Pancreas (tissue), 10 donors: ENCODE results near the gene GPR34. TPM values are rescaled to one million over a fixed set of nuclear protein-coding genes. Genes with fewer than 3 reads are reported as not detected.

Source experiments
- ATAC-seq, 4 donors: fragments of 200-7000 bp; cut with Tn5 transposase; one replicate each; pipeline versions ENCODE4 v1.8.0 to v1.9.1; 2020; ENCODE audit warnings: mild to moderate bottlenecking in 4 of 4, moderate library complexity in 4 of 4
- DNase-seq, 6 donors: peaks; one replicate each; pipeline ENCODE4 v3.0.0-alpha.2; 2020
- FAIRE-seq: peaks from 2 replicates; lab custom pipeline; 2012; peaks lifted over from hg19 to GRCh38; lab: Jason Lieb, UNC
- H3K27ac ChIP-seq, 4 donors: fragments of 200-600 bp; sonication (generic); 1 replicate in 3 of 4; 2 replicates in 1 of 4; pipeline versions ENCODE4 v1.5.0 to v1.8.0; 2020
- H3K27me3 ChIP-seq, 4 donors: fragments of 200-600 bp; one replicate each; pipeline ENCODE4 v1.8.0; 2021
- H3K36me3 ChIP-seq, 3 donors: fragments of 200-600 bp; sonication (generic) in 1 of 3; one replicate each; pipeline versions ENCODE4 v1.5.0 to v1.8.0; 2020 to 2021
- H3K4me1 ChIP-seq, 3 donors: fragments of 200-600 bp; one replicate each; pipeline ENCODE4 v1.8.0; 2021
- H3K4me3 ChIP-seq, 4 donors: fragments of 200-600 bp; sonication (generic) in 2 of 4; one replicate each; pipeline versions ENCODE4 v1.5.0 to v1.8.0; 2020 to 2021
- H3K9me3 ChIP-seq, 4 donors: fragments of 200-600 bp; one replicate each; pipeline ENCODE4 v1.8.0; 2021
- CTCF ChIP-seq, 4 donors: fragments of 200-600 bp; sonication (generic) in 3 of 4; IDR thresholded peaks; one replicate each; pipeline versions ENCODE4 v1.5.0 to v1.8.0; 2021; ENCODE audit warnings: antibody characterized with exemption in 4 of 4
- WGBS, 2 donors: extraction: QIAGEN DNeasy Blood & Tissue Kit; methylation state at CpG; one replicate each; pipeline ENCODE4 v1.1.7; 2013; 5-methylcytosine and 5-hydroxymethylcytosine counted together
- intact Hi-C, 3 donors: fragments of 100-400 bp; cut with DNase I; formaldehyde crosslinking; loops; one replicate each; pipeline versions ENCODE4 v1.11.1 to v1.14.2; 2022
- polyA plus RNA-seq, 2 donors: library from polyadenylated mRNA; stranded (reverse); fragments of 200-250 nt; gene quantifications; one replicate each; pipeline ENCODE4 v1.2.3, GENCODE V29; 2013
- total RNA-seq, 6 donors: library from RNA; stranded (reverse); fragmentation: NEBNext Ultra II Directional in 4 of 6; extraction: Animal tissue kit (Norgen Biotek cat#: 25700) in 4 of 6; gene quantifications; one replicate each; pipeline versions ENCODE4 v1.2.1 to v1.2.4, GENCODE V29; 2021 to 2023
- donor health status: healthy with polysubstance abuse.
- donor health status: DM: no; HTN: no; CAD: no; lungs with moderate emphysema.
- donor health status: DM: no; HTN: no; CAD: no.
- donor health status: control.
- donor health status: control.
- donor health status: Bipolar disorder and iron deficiency.
- donor health status: DM: yes; HTN: yes; CAD: no.
- donor health status: DM: no; HTN: no; CAD: no.
- donor health status: DM: no; HTN: no; CAD: no.
- donor health status: DM: yes; HTN: yes; CAD: no.

GPR34 gene
- total and polyA plus RNA-seq, 8 donors = 0.46 to 16.1 (median 0.99) TPM

DNA sequence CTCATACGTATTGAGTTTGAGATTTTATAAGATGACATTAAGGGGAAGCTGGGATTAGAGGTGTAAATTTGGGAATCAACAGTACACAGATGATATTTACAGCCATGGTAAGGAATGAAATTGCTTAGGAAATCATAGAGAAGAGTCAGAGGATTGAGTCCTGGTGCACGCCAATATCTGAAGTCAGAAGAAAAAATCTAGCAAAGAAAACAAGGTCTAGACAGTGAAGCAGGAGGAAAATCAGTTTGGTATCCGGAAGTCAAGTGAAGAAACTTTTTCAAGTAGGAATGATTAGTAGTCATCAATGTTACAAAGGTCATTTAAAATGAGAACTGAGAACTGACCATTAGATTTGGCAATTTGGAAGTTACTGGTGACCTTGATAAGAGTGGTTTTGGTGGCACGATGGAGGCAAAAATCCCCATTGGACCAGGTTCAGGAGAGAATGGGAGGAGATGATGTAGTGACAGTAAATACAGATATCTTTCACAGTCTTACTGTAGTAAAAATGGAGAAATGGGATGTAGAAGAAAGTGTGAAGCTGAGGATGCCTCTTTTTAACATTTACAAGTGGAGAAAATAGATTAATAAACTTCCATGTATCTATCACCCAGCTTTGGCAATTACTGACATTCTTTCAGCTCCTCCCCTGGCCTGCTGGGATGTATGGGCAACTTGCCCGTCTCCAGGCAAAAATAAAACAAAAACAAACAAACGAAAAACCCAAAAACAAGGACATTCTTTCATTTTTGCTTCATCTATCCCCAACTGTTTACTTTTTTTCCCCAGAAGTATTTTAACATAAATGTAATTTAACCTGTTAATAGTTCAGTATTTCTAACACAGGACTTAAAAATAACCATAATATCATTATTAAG lies 11.4 kb upstream of the GPR34 start:
- FAIRE-seq (no peak), DNase-seq (no peak), ATAC-seq (no peak)
- no peak for TF ChIP-seq CTCF (IDR thresholded peaks at IDR 0.05)
- Histone ChIP-seq H3K9me3 (no peaks in the 10 kb centered on the region), H3K27me3 (peaks cover 0 to 3% (median 0%) of the 10 kb centered on the region in 4 donors), H3K4me1 (no peaks in the 10 kb centered on the region), H3K36me3 (no peaks in the 10 kb centered on the region), H3K4me3 (no peak overlapping the region), H3K27ac (no peak overlapping the region)
- intact Hi-C loops = no loop called here
- WGBS, 2 donors = 60 to 78% methylated on average over 6 of the region's 6 CpGs

GRCh38 chrX:41684138-41684537 lies 4.6 kb upstream of the GPR34 start:
- Histone ChIP-seq H3K27ac (no peak overlapping the region), H3K4me1 (peaks cover 0 to 4% (median 0%) of the 10 kb centered on the region in 3 donors), H3K27me3 (peaks cover 0 to 6% (median under 1%) of the 10 kb centered on the region in 4 donors), H3K36me3 (no peaks in the 10 kb centered on the region), H3K4me3 (no peak overlapping the region), H3K9me3 (no peaks in the 10 kb centered on the region)
- intact Hi-C loops = no loop called here
- no peak for TF ChIP-seq CTCF (IDR thresholded peaks at IDR 0.05)
- WGBS, 2 donors = 14 to 15% methylated on average over 3 of the region's 3 CpGs
- ATAC-seq = peak; percentile 83 to 97 (median 92)
- FAIRE-seq = no peak
- DNase-seq = peak in 3 of 6 donors; percentile 25 to 48 (median 43)

DNA sequence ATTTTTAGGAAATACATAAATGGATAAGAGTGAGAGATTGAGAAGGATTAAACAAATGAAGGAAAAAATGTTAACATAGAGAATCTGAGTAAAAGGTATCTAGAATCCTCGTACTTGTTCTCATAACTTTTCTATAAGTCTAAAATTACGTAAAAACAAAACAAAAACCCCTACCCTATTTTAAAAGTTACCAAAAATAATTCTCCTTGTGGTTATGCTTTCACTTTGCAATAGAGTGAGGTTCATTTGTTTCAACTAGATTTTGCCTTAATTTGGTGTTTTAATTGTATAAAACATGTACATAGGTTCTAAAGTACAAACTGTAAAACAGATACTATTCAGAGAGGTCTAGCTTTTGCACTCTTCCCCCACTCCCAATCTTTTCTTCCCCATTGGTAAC lies 3.8 kb upstream of the GPR34 start:
- no peak for TF ChIP-seq CTCF (IDR thresholded peaks at IDR 0.05)
- DNase-seq = no peak
- Histone ChIP-seq H3K9me3 (no peaks in the 10 kb centered on the region), H3K27ac (no peak overlapping the region), H3K4me3 (no peak overlapping the region), H3K36me3 (no peaks in the 10 kb centered on the region), H3K27me3 (peaks cover 0 to 11% (median 0%) of the 10 kb centered on the region in 4 donors), H3K4me1 (peaks cover 0 to 4% (median 0%) of the 10 kb centered on the region in 3 donors)
- intact Hi-C loops = no loop called here
- peak; percentile 69 for FAIRE-seq
- ATAC-seq = no peak
- WGBS, 2 donors = 85 to 87% methylated on average over 2 of the region's 2 CpGs

DNA sequence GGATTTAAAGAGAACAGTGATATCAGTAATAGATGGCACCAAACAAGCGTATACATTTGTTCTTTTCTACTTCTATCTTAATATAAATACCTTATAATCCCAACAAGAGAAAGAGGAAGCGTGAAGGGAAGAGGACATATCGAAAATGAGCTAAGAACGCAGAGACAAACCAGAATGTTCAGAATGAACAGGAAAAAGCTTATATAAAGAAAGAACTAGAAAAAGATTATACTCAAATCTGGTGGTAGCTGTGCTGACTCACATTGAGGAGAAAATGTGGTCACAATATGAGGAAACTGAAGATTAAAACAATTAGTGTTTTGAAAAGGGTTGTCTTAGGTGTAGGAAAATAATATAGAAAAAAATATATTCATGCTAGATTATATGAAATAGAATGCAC lies 2.0 kb upstream of the GPR34 start:
- 74 to 77% methylated on average over 4 of the region's 4 CpGs for WGBS, 2 donors
- no peak overlapping the region for H3K27ac ChIP-seq
- no peaks in the 10 kb centered on the region for H3K9me3 ChIP-seq
- H3K27me3 ChIP-seq = peaks cover 0 to 11% (median 0%) of the 10 kb centered on the region in 4 donors
- FAIRE-seq = peak; percentile 85
- no peaks in the 10 kb centered on the region for H3K36me3 ChIP-seq
- TF ChIP-seq CTCF (IDR thresholded peaks at IDR 0.05) = no peak
- H3K4me3 ChIP-seq = no peak overlapping the region
- H3K4me1 ChIP-seq = peaks cover 0 to 4% (median 0%) of the 10 kb centered on the region in 3 donors
- no peak for ATAC-seq
- intact Hi-C loops = no loop called here
- DNase-seq = no peak

GRCh38 chrX:41688156-41688555 lies 617 bp upstream of the GPR34 start:
- FAIRE-seq = peak; percentile 39
- WGBS, 2 donors = 82 to 92% methylated on average over 2 of the region's 2 CpGs
- TF ChIP-seq CTCF (IDR thresholded peaks at IDR 0.05) = no peak
- Histone ChIP-seq H3K4me3 (no peak overlapping the region), H3K4me1 (peaks cover 0 to 4% (median 0%) of the 10 kb centered on the region in 3 donors), H3K27me3 (peaks cover 0 to 11% (median 0%) of the 10 kb centered on the region in 4 donors), H3K27ac (no peak overlapping the region), H3K36me3 (no peaks in the 10 kb centered on the region), H3K9me3 (no peaks in the 10 kb centered on the region)
- no peak for ATAC-seq
- DNase-seq = no peak
- intact Hi-C loops = no loop called here
